Activated T-cell treated with anti-CD3 and anti-CD28 coated beads, Interleukin-2, amount 50 U/mL, for 4 hours (primary cell): ENCODE results near the gene RNF112. TPM values are rescaled to one million over a fixed set of nuclear protein-coding genes. Genes with fewer than 3 reads are reported as not detected.

Experiments
- ATAC-seq, 2 donors: fragments of 200-7000 bp; cut with Tn5 transposase; one replicate each; pipeline ENCODE4 v1.10.0; 2021
- DNase-seq: peaks from one replicate; pipeline ENCODE4 v3.0.0-alpha.2; 2020
- H3K27me3 Mint-ChIP-seq: one replicate; pipeline ENCODE4 v1.8.0; 2021; ENCODE audit warnings: low read depth, mixed read lengths
- H3K36me3 Mint-ChIP-seq: one replicate; pipeline ENCODE4 v1.8.0; 2022; ENCODE audit warnings: mixed read lengths; ENCODE audit not compliant: insufficient read depth
- H3K4me1 Mint-ChIP-seq: one replicate; pipeline ENCODE4 v1.8.0; 2021; ENCODE audit warnings: low read depth, mixed read lengths
- H3K4me3 Mint-ChIP-seq: one replicate; pipeline ENCODE4 v1.8.0; 2021; ENCODE audit warnings: mild to moderate bottlenecking, moderate library complexity, mixed read lengths
- H3K9me3 Mint-ChIP-seq: one replicate; pipeline ENCODE4 v1.8.0; 2021; ENCODE audit warnings: mixed read lengths
- total RNA-seq, 3 donors: library from RNA; stranded (reverse); gene quantifications; one replicate each; pipeline ENCODE4 v1.2.1, GENCODE V29; 2021

The RNF112 gene
- total RNA-seq, 3 donors from 2014 or later: 0.18 to 0.30 TPM; not detected in 1

DNA sequence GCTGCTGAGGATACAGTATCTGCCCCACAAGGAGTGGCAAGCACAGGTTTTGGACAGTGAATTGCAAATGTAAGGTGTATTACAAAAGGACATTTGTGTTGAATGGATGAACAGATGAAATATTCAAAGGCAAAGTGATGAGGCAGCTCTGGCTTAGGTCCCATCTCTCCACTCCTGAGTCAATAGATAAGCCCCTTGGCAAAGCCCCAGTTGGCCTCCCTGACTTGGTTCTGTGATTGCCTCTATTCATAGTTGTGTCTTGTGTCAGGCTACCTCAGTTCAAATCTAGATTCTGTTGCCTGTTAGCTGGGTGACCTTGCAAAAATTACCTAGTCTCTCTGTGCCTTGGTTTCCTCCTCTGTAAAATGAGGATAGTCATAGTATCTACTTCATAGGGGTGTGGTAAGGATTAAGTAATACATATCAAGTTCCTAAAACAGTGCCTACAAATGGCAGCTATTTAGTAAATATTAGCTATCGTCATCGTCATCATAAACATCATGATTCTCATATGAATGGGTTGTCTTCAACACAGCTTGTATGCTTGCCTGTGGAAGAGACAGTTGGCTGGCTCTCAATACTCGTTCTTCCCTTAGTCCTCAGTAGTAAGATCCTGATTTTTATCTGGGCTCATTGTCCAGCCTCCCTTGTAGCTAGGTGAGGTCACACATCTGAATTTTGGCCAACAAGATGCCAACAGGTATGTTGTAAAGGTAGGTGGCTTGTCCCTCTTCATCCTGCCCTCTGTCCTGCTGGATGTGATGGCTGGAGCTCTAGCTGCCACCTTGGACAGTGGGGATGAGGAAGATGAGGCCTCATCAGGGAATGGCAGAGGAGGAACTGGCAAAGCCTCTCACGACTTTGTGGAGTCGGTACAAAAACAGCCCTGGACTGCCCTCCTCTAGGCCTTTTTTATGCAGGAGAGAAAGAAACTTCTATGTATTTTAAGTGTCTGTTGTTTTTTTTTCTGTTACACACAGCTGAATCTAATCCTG is 21.9 kb upstream of the RNF112 start:
- Mint-ChIP-seq H3K4me1 (peaks cover 1% of the 10 kb centered on the region), H3K27me3 (peaks cover 2% of the 10 kb centered on the region), H3K36me3 (peaks cover 7% of the 10 kb centered on the region), H3K9me3 (no peaks in the 10 kb centered on the region), H3K4me3 (no peak overlapping the region)
- DNase-seq (no peak), ATAC-seq (no peak)

DNA sequence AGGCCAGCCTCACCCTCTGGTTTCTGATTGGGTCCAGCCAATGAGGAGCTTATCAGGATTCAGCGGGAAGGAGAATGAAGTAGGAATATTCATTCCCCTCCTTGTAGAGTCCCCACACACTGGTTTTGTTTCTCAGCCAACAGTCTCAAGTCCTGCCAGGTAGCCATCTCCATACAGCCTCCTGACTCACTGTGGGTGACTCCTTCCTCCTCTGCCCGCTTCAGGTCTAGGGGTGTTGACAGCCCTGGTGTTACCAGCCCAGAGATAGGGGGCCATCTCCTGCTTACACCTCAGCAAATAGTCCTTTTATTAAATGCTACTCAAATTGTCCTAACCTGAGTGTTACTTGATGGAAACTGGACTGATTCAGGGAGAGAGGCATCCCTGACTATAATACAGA is 20.1 kb upstream of the RNF112 start:
- no peak for ATAC-seq
- no peaks in the 10 kb centered on the region for H3K36me3 Mint-ChIP-seq
- H3K4me3 Mint-ChIP-seq: no peak overlapping the region

DNA sequence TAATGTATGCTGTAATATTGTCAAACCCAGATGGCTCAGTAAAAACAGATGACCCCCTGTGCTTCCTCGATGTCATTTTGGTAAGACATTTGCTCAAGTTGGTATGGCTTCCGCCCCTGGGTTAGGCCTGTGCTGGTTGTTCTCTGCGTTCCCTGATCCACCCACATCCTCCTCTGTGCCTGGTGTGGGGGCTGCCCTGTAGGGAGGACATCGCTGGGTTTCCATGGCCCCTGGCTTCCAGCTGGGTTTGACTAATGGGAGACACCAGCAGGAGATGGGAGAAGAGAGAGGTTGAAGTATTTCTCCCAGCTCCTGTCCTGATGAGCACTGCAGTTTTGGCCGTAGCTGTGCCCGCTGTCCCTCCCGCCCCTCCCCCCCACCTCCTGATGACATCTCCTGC is 19.6 kb upstream of the RNF112 start:
- ATAC-seq: no peak
- H3K9me3 Mint-ChIP-seq: no peaks in the 10 kb centered on the region
- no peak overlapping the region for H3K4me3 Mint-ChIP-seq
- DNase-seq: no peak
- peaks cover 3% of the 10 kb centered on the region for H3K27me3 Mint-ChIP-seq
- H3K4me1 Mint-ChIP-seq: peaks cover 1% of the 10 kb centered on the region
- H3K36me3 Mint-ChIP-seq: no peaks in the 10 kb centered on the region

More for the DNA sequence above, 20.1 kb upstream of the RNF112 start:
- Mint-ChIP-seq H3K4me1 (peaks cover 1% of the 10 kb centered on the region), H3K27me3 (peaks cover 2% of the 10 kb centered on the region), H3K9me3 (no peaks in the 10 kb centered on the region)
- no peak for DNase-seq

DNA sequence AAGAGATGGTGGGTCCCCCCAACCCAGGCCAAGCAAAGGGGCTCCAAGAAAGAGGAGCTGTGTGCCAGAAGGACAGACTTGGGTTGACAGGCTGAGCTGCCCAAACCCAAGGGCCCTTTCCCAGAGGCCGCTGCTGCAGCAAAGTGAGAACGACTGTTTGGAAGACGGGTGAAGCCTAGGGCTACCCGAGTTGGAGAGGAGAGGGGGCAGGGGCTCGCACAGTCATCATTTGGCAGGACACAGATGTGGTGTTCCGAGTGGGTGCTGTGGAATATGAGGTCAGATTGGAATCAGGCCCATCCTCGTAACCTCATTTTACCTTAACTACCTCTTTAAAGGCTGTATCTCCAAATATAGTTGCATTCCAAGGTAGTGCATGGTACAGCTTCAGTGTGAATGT is 18.7 kb upstream of the RNF112 start:
- ATAC-seq (no peak), DNase-seq (no peak)
- no peaks in the 10 kb centered on the region for H3K9me3 Mint-ChIP-seq
- peaks cover 5% of the 10 kb centered on the region for H3K27me3 Mint-ChIP-seq
- no peak overlapping the region for H3K4me3 Mint-ChIP-seq
- H3K36me3 Mint-ChIP-seq: no peaks in the 10 kb centered on the region
- H3K4me1 Mint-ChIP-seq: no peaks in the 10 kb centered on the region

DNA sequence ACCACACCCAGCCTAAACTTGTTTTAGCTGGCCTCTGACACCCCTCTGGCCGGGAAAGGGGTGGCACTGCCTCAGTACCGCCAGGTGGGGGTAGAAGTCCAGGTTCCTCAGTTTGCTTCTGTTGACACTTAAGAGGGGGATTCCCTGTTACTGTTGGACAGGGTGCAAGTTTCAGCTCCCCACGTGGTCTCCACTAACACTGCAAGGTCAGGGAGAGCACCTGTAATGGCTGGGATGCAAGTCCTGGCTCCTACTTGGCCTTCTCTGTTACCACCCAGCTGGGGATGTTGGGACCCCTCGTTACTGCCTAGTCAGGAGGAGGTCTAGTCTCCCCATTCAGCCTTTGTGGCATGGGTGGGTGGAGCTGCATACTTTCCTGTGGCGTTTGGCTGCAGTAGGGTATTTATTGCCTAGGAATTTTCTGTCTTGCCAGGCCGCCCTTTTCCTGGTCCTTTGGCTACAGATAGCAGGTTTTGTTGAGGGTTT is 13.4 kb upstream of the RNF112 start:
- Mint-ChIP-seq H3K4me1 (no peaks in the 10 kb centered on the region), H3K9me3 (no peaks in the 10 kb centered on the region), H3K4me3 (no peak overlapping the region), H3K36me3 (no peaks in the 10 kb centered on the region), H3K27me3 (peaks cover 4% of the 10 kb centered on the region)
- ATAC-seq (no peak), DNase-seq (no peak)

DNA sequence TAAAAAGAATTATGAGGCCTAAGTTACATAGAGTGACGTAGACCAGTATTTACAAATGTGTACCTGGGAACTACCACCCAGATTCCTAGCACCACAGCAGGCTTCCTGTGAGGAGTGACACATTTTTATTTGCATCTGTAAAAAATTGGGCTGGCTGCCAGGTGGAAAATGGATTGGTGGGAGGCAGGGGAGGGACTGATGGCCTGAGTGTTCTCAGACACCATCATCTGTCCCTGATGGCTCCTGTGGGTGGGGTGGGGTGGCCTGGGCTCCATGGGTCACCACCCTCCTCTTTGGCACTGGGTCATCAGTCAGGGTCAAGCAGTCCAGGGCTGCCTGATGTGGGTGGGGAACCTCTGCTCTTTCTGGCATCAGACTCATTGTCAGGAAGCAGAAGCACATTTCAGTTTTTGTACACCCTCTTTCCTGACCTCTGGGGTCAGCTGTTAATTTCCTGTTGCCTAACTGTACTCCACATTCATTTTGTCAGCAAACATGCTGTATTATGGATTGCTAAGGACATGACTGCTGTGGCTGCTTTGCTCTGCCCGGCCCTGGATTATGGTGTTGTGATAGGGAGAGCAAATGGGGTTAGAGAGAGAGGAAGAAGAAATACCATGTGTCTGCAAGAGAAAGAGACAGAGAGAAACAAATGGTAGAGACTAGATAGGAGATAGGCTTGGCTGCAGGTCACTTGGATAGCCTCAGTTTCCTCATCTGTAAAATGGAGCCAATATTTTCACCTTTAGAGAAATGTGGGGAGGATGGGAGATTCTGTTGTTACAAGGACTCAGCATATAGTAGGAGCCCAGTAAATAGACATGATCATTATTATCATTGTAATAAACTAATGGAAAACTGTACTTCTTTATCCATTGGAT is 12.5 kb upstream of the RNF112 start:
- ATAC-seq: no peak
- no peak for DNase-seq
- H3K36me3 Mint-ChIP-seq: no peaks in the 10 kb centered on the region
- no peaks in the 10 kb centered on the region for H3K4me1 Mint-ChIP-seq
- no peak overlapping the region for H3K4me3 Mint-ChIP-seq
- H3K9me3 Mint-ChIP-seq: no peaks in the 10 kb centered on the region
- H3K27me3 Mint-ChIP-seq: peaks cover 3% of the 10 kb centered on the region

DNA sequence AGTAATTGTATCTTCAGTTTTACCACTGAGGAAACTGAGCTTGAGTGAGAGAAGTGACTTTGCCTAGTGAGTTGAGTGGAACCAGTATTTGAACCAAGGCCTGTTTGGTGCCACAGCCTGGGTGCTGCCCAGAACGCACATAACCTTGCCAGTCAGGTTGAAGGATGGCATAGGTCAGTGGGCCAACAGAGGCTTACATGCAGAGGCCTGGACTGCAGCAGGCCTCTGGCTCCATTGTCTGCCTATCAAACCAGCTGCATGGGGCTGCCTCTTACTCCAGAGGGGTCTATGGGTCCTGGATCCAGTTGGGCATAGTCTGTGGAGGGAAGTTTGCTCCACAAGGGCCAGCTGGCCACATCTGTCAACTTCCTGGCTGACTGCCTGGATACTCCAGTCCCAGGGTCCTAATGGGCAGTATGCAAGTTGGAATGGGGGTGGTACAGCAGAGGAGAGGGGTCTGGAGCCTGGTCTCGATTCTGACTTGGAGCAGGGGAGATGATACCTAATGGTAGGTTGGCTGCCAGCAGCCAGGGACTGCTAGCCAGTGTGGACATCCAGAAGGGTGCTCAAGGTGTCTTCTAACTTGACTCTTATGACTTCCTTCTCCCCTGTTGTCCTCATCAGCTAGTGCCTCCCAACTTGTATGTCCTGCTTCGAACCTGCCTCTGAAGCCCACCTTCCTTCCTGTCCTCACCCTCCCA is 11.1 kb upstream of the RNF112 start:
- Mint-ChIP-seq H3K4me1 (no peaks in the 10 kb centered on the region), H3K9me3 (no peaks in the 10 kb centered on the region), H3K36me3 (no peaks in the 10 kb centered on the region), H3K4me3 (no peak overlapping the region), H3K27me3 (peaks cover 3% of the 10 kb centered on the region)
- ATAC-seq (no peak), DNase-seq (no peak)

DNA sequence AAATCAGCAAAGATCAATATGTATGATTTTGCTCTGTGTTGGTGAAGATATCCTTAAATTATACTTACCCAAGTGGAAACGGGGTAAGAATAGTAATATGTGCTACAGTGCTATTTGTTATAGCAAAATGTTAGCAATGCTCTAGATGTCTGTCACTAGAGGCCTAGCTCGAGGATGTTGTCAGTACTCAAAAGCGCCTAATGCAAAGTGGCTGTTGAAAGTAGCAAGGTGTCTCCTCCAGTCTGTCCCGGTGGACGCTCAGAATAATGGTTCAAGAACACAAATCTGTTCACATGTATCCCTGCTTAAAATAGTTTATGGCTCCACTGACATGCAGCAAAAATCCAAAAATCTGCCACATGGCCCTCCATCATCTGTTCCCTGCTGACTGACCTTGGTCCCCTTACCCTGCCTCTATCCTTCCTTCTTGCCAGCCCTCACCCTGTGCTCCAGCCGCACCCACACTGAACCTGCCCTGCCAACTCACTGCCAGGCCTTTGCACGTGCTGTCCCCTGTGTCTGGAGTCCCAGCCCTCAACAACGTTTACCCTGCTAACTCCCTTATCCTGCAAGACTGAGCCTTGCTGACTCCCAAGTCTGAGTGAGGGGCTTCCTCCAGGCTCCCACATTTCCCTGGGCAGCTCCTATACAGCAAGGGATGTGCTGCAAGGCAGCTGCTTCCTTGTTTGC is 9.6 kb upstream of the RNF112 start:
- no peaks in the 10 kb centered on the region for H3K36me3 Mint-ChIP-seq
- DNase-seq: no peak
- no peak overlapping the region for H3K4me3 Mint-ChIP-seq
- peaks cover 2% of the 10 kb centered on the region for H3K27me3 Mint-ChIP-seq
- ATAC-seq: no peak
- H3K4me1 Mint-ChIP-seq: no peaks in the 10 kb centered on the region
- H3K9me3 Mint-ChIP-seq: no peaks in the 10 kb centered on the region

DNA sequence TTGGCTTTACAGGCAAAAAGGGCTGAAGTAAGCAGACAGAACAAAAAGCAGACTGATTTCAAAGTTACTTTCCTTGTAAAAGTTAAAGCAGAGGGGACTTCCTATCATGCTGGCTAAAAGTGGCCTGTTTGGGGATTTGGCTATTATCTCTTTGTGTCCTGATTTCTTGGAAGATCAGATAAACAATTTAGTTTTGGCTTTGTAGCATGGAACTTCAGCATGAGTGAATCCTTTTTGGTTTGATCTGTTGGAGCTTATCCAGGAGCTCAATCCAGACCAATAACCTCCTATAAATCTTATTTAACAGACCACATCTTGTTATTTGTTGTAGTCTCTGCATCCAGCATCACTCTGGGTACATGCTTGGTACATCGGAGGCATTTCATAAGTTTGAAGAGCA is 8.9 kb upstream of the RNF112 start:
- DNase-seq (no peak), ATAC-seq (no peak)
- Mint-ChIP-seq H3K4me1 (no peaks in the 10 kb centered on the region), H3K4me3 (no peak overlapping the region), H3K27me3 (no peaks in the 10 kb centered on the region), H3K36me3 (no peaks in the 10 kb centered on the region), H3K9me3 (no peaks in the 10 kb centered on the region)

DNA sequence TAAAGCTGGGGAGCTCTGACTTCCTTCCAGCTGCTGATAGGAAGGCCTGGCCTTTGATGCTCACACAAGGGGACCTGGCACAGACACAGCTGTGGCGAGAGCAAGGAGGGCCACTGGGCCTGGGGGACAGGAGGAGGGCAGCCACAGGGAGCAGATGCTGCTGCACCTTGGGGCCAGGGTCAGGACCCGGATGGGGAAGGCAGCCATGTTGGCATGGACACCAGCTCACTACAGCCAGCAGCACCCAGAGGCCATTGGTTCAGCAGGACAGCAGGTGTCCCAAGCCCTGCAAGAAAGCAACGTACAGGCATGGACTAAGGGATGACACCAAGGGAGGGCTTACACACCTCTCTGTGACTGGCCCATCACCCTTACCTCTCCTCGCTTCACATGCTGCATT is 8.0 kb upstream of the RNF112 start:
- Mint-ChIP-seq H3K36me3 (no peaks in the 10 kb centered on the region), H3K4me1 (no peaks in the 10 kb centered on the region), H3K9me3 (no peaks in the 10 kb centered on the region), H3K27me3 (no peaks in the 10 kb centered on the region), H3K4me3 (no peak overlapping the region)
- ATAC-seq: no peak
- no peak for DNase-seq

DNA sequence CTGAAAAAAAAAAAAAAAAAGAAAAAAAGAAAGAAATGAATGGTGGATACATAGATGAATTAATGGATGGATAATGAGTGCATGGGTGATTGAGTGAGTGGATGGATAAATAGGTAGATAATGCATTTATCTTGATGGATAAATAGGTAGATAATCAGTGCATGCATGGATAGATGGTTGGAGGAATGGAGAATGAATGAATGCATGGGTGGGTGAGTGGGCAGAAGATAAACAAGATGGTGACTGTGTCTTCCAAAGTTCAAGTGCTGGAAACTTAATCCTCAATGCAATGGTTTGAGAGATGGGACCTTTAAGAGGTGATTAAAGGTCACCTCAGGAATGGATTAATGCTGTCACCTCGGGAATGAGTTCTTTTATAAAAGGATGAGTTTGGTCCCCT is 6.8 kb upstream of the RNF112 start:
- no peaks in the 10 kb centered on the region for H3K36me3 Mint-ChIP-seq

DNA sequence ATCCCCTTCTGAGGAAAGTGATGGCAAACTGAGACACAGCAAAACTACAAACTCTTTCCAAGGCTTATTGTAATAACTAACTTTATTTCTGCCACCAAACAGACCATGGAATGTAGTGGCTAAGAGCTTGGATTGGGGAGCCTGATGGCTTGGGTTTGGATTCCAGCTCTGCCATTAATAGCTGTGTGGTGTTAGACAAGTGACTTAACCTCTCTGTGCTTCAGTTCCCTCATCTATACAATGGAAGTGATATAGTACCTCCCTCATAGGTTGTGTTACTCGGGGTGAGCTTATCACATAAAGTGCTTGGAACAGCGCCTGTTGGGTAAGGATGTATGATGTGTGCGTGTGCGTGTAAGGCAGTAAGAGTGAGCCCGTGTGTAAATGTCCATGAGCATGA is 5.9 kb upstream of the RNF112 start:
- Mint-ChIP-seq H3K4me1 (no peaks in the 10 kb centered on the region), H3K4me3 (no peak overlapping the region)

More for the DNA sequence above, 6.8 kb upstream of the RNF112 start:
- no peaks in the 10 kb centered on the region for H3K27me3 Mint-ChIP-seq
- no peak for ATAC-seq
- H3K9me3 Mint-ChIP-seq: no peaks in the 10 kb centered on the region
- no peaks in the 10 kb centered on the region for H3K4me1 Mint-ChIP-seq
- DNase-seq: no peak
- H3K4me3 Mint-ChIP-seq: no peak overlapping the region

DNA sequence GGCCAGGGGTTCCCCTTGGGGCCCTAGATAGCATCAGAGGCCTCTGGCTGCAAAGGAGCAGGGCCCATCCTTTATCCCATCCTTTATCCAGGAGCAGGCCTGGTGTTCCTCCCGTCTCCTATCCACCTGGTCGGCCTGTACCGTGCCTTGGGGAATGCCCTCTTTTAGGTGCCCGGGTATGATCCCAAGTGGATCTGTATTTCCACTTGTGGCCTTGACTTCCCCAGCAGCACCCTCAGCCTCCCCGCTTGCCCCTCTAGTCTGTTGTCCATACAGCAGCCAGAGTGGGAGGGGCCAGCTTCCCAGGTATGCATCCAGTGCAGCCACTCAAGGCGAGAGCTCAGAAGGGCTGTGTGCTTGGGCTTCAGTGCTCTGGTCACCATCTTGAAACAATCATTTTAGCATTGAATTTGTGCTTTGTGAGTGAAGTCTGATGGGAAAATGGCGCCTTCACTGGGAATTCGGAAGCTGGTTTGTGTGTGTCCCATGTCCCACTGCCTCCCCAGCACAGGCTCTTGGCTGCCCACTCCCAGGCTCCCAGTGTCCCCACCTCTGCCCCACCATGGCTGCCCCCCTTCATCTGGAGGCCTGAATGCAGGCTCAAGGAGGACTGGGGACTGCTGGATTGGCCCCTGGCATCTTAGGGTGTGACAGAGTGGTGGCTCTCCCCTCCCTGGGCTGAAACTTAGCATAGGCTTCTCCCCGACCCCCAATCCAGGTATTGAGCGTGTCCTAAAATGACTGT is 3.3 kb upstream of the RNF112 start:
- ATAC-seq: no peak
- Mint-ChIP-seq H3K27me3 (peaks cover 2% of the 10 kb centered on the region), H3K4me1 (no peaks in the 10 kb centered on the region), H3K9me3 (no peaks in the 10 kb centered on the region), H3K4me3 (no peak overlapping the region), H3K36me3 (no peaks in the 10 kb centered on the region)
- no peak for DNase-seq

More for the DNA sequence above, 5.9 kb upstream of the RNF112 start:
- ATAC-seq: no peak
- H3K9me3 Mint-ChIP-seq: no peaks in the 10 kb centered on the region
- no peaks in the 10 kb centered on the region for H3K27me3 Mint-ChIP-seq
- no peak for DNase-seq
- H3K36me3 Mint-ChIP-seq: no peaks in the 10 kb centered on the region
